Measurements from ENCODE around the gene ERCC5. TPM values are rescaled to one million over a fixed set of nuclear protein-coding genes. Genes with fewer than 3 reads are reported as not detected.

The ERCC5 gene
- total and polyA plus RNA-seq, 2 donors (not counting 1 experiment from before 2014, with no cell fraction given) = 36.6 to 78.9 TPM

GRCh38 chr13:102838273-102838672 lies 7.6 kb upstream of the ERCC5 start:
- Histone ChIP-seq H2AFZ (ENCODE audit: low read length) (no peak overlapping the region), H3K4me2 (ENCODE audit: extremely low read depth, insufficient read depth, low read length) (no peak overlapping the region), H3K27me3 (ENCODE audit: control insufficient read depth, insufficient read depth, low read length) (no peaks in the 10 kb centered on the region), H4K20me1 (ENCODE audit: control insufficient read depth, extremely low read depth, insufficient read depth, low read length) (no peaks in the 10 kb centered on the region), H3K4me1 (ENCODE audit: control insufficient read depth, extremely low read depth, insufficient read depth, low read length) (no peaks in the 10 kb centered on the region), H3K36me3 (ENCODE audit: control insufficient read depth, insufficient read depth, low read length) (no peaks in the 10 kb centered on the region), H3K4me3 (replicated peaks in 1 of 4; ENCODE audit: control extremely low read depth in 1 of 4, insufficient read depth in 1 of 4, low read depth in 3 of 4, low read length in 4 of 4) (no peak overlapping the region), H3K27ac (ENCODE audit: insufficient read depth, low read length) (no peak overlapping the region), H3K9me3 (ENCODE audit: control insufficient read depth, insufficient read depth, low read depth, low read length) (no peaks in the 10 kb centered on the region), H3K79me2 (ENCODE audit: control insufficient read depth, insufficient read depth, low read length) (no peaks in the 10 kb centered on the region), H3K9ac (ENCODE audit: insufficient read depth, low read length) (no peak overlapping the region)
- no peak for TF ChIP-seq CTCF (conservative IDR thresholded peaks at IDR 0.05 in 1 of 2, IDR thresholded peaks at IDR 0.05 in 1 of 2; ENCODE audit: low read depth in 1 of 2, low read length in 2 of 2)
- TF ChIP-seq EZH2 (IDR thresholded peaks at IDR 0.05; ENCODE audit: low read length, missing control alignments) = no peak
- no peak for DNase-seq (ENCODE audit: low read depth in 2 of 2)

- no peak overlapping the region for H3K4me3 ChIP-seq (replicated peaks in 1 of 4; ENCODE audit: control extremely low read depth in 1 of 4, insufficient read depth in 1 of 4, low read depth in 3 of 4, low read length in 4 of 4)
- no peaks in the 10 kb centered on the region for H3K79me2 ChIP-seq (ENCODE audit: control insufficient read depth, insufficient read depth, low read length)
- no peaks in the 10 kb centered on the region for H3K27me3 ChIP-seq (ENCODE audit: control insufficient read depth, insufficient read depth, low read length)
- no peak overlapping the region for H2AFZ ChIP-seq (ENCODE audit: low read length)
- H3K27ac ChIP-seq (ENCODE audit: insufficient read depth, low read length) = no peak overlapping the region
- no peak for DNase-seq (ENCODE audit: low read depth in 2 of 2)
- no peaks in the 10 kb centered on the region for H3K36me3 ChIP-seq (ENCODE audit: control insufficient read depth, insufficient read depth, low read length)
- no peak for TF ChIP-seq EZH2 (IDR thresholded peaks at IDR 0.05; ENCODE audit: low read length, missing control alignments)
- no peak for TF ChIP-seq CTCF (conservative IDR thresholded peaks at IDR 0.05 in 1 of 2, IDR thresholded peaks at IDR 0.05 in 1 of 2; ENCODE audit: low read depth in 1 of 2, low read length in 2 of 2)
- H3K9me3 ChIP-seq (ENCODE audit: control insufficient read depth, insufficient read depth, low read depth, low read length) = no peaks in the 10 kb centered on the region
- H3K4me2 ChIP-seq (ENCODE audit: extremely low read depth, insufficient read depth, low read length) = no peak overlapping the region
- no peaks in the 10 kb centered on the region for H4K20me1 ChIP-seq (ENCODE audit: control insufficient read depth, extremely low read depth, insufficient read depth, low read length)
- no peaks in the 10 kb centered on the region for H3K4me1 ChIP-seq (ENCODE audit: control insufficient read depth, extremely low read depth, insufficient read depth, low read length)
- no peak overlapping the region for H3K9ac ChIP-seq (ENCODE audit: insufficient read depth, low read length)
Observed at GRCh38 chr13:102838982-102839381, 6.8 kb upstream of the ERCC5 start.

GRCh38 chr13:102839462-102839861 lies 6.4 kb upstream of the ERCC5 start:
- DNase-seq (ENCODE audit: low read depth in 2 of 2) = peak in 1 of 2 donors; percentile 13
- Histone ChIP-seq H3K36me3 (ENCODE audit: control insufficient read depth, insufficient read depth, low read length) (no peaks in the 10 kb centered on the region), H3K4me2 (ENCODE audit: extremely low read depth, insufficient read depth, low read length) (no peak overlapping the region), H3K9me3 (ENCODE audit: control insufficient read depth, insufficient read depth, low read depth, low read length) (no peaks in the 10 kb centered on the region), H4K20me1 (ENCODE audit: control insufficient read depth, extremely low read depth, insufficient read depth, low read length) (no peaks in the 10 kb centered on the region), H3K27me3 (ENCODE audit: control insufficient read depth, insufficient read depth, low read length) (no peaks in the 10 kb centered on the region), H2AFZ (ENCODE audit: low read length) (no peak overlapping the region), H3K27ac (ENCODE audit: insufficient read depth, low read length) (no peak overlapping the region), H3K4me3 (replicated peaks in 1 of 4; ENCODE audit: control extremely low read depth in 1 of 4, insufficient read depth in 1 of 4, low read depth in 3 of 4, low read length in 4 of 4) (no peak overlapping the region), H3K4me1 (ENCODE audit: control insufficient read depth, extremely low read depth, insufficient read depth, low read length) (no peaks in the 10 kb centered on the region), H3K9ac (ENCODE audit: insufficient read depth, low read length) (no peak overlapping the region), H3K79me2 (ENCODE audit: control insufficient read depth, insufficient read depth, low read length) (no peaks in the 10 kb centered on the region)
- TF ChIP-seq EZH2 (IDR thresholded peaks at IDR 0.05; ENCODE audit: low read length, missing control alignments) = no peak
- no peak for TF ChIP-seq CTCF (conservative IDR thresholded peaks at IDR 0.05 in 1 of 2, IDR thresholded peaks at IDR 0.05 in 1 of 2; ENCODE audit: low read depth in 1 of 2, low read length in 2 of 2)

Data from fibroblast of lung (primary cell).